Measurements from ENCODE around the gene BRF1.

Gene BRF1

DNA sequence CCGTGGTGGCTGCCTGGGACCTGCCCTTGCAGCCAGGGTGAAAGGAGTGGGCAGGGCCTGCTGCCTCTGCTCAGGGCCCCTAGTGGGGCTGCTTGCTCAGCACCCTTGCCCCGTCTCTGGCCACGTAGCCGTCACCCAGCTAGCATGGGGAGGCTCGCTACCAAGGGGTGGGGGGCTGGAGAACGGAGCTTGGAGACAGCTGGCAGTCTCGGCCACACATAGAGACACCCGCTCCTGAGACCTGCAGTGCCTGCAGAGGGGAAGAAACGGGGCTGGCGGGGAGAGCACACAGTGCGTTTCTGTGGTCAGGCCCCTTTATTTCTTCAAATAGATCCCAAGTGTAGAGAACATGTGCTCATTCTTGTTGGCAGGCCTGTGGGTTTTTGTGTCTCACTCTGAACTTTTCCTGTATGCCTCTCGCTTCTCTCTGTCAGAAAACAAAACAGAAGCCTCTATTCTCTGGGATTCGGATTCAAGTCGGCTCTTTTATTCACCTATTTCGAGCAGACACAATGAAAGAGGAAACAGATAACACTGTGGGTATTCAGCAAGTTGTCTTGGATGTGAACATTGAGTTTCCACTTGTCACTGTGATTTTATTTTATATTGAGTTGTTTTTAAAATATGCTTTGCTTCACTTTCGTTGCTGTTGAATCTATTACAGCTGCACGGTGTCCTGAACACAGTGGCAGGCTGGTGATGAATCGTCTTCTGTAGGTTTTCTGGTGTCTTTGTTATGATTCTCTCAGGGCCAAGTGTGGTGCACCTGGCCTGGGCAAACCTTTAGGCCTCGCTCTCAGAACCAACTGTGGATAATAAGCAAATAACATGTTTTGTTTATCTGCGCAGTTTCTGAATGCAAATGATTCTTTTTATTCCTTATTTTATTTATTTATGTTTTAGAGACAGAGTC lies 40.3 kb upstream of the BRF1 start:
- no peak for TF ChIP-seq FOXM1 (IDR thresholded peaks at IDR 0.05; ENCODE audit: borderline replicate concordance, low read depth)
- TF ChIP-seq, protein P1, sequence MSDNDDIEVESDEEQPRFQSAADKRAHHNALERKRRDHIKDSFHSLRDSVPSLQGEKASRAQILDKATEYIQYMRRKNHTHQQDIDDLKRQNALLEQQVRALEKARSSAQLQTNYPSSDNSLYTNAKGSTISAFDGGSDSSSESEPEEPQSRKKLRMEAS (IDR thresholded peaks at IDR 0.05) = no peak
- no peak for TF ChIP-seq YY1 (IDR thresholded peaks at IDR 0.05; ENCODE audit: low read depth)
- TF ChIP-seq TAF1 (IDR thresholded peaks at IDR 0.05; ENCODE audit: low read depth) = no peak
- TF ChIP-seq CEBPB (IDR thresholded peaks at IDR 0.05) = no peak
- TF ChIP-seq EGR1 (IDR thresholded peaks at IDR 0.05) = no peak
- TF ChIP-seq CREB1 (IDR thresholded peaks at IDR 0.05; ENCODE audit: low read depth) = no peak
- TF ChIP-seq TCF12 (IDR thresholded peaks at IDR 0.05; ENCODE audit: low read depth) = no peak
- no peak for TF ChIP-seq NFIC (IDR thresholded peaks at IDR 0.05)
- TF ChIP-seq RAD21 (IDR thresholded peaks at IDR 0.05; ENCODE audit: low read depth) = no peak
- TF ChIP-seq, protein P2, sequence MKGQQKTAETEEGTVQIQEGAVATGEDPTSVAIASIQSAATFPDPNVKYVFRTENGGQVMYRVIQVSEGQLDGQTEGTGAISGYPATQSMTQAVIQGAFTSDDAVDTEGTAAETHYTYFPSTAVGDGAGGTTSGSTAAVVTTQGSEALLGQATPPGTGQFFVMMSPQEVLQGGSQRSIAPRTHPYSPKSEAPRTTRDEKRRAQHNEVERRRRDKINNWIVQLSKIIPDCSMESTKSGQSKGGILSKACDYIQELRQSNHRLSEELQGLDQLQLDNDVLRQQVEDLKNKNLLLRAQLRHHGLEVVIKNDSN (IDR thresholded peaks at IDR 0.05) = no peak
- TF ChIP-seq, protein P3, sequence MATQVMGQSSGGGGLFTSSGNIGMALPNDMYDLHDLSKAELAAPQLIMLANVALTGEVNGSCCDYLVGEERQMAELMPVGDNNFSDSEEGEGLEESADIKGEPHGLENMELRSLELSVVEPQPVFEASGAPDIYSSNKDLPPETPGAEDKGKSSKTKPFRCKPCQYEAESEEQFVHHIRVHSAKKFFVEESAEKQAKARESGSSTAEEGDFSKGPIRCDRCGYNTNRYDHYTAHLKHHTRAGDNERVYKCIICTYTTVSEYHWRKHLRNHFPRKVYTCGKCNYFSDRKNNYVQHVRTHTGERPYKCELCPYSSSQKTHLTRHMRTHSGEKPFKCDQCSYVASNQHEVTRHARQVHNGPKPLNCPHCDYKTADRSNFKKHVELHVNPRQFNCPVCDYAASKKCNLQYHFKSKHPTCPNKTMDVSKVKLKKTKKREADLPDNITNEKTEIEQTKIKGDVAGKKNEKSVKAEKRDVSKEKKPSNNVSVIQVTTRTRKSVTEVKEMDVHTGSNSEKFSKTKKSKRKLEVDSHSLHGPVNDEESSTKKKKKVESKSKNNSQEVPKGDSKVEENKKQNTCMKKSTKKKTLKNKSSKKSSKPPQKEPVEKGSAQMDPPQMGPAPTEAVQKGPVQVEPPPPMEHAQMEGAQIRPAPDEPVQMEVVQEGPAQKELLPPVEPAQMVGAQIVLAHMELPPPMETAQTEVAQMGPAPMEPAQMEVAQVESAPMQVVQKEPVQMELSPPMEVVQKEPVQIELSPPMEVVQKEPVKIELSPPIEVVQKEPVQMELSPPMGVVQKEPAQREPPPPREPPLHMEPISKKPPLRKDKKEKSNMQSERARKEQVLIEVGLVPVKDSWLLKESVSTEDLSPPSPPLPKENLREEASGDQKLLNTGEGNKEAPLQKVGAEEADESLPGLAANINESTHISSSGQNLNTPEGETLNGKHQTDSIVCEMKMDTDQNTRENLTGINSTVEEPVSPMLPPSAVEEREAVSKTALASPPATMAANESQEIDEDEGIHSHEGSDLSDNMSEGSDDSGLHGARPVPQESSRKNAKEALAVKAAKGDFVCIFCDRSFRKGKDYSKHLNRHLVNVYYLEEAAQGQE (IDR thresholded peaks at IDR 0.05; ENCODE audit: low read depth) = no peak
- no peak for TF ChIP-seq ZBTB7A (IDR thresholded peaks at IDR 0.05; ENCODE audit: low read depth)
- TF ChIP-seq TEAD4 (IDR thresholded peaks at IDR 0.05) = no peak
- no peak for TF ChIP-seq EP300 (IDR thresholded peaks at IDR 0.05; ENCODE audit: borderline replicate concordance)

DNA sequence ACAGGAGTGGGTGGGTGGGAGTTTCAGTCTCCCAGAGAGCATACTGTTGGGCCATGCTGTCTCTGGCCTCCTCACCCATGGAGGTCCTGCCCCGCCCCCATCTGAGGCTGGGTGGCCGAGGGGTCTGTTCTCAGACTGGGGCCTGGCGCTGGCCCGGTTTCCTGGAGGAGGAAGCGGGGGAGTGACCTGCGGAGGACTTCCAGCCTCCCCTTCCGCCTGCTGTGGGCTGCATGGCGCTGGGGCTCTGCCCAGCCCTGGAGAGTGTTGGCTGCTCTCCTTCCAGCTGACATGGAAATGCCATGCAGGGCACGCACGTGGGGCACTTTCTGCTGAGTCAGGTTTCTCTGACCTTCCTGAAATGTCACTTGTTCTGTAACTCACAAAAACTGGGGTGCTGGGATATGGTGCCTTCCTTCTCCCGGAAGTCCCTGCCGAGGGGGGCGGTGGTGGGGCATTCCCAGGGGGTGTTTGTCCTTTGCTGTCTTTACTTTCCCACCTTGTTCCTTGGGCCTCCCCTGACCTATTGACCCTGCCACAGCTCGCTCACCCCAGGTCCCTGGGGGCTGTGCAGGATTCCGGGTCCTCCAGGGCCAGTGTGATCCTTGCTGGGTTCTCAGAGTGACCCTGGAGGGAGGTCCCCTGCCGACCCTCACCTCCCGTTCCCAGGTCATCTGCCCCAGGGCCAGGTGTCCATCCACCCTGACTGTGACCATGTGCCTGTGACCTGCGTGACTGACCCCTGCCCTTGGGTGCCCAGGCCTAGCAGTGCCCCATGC lies 37.4 kb upstream of the BRF1 start:
- TF ChIP-seq, protein P2 (IDR thresholded peaks at IDR 0.05) = no peak
- no peak for TF ChIP-seq TEAD4 (IDR thresholded peaks at IDR 0.05)
- TF ChIP-seq EGR1 (IDR thresholded peaks at IDR 0.05) = no peak
- no peak for TF ChIP-seq FOXM1 (IDR thresholded peaks at IDR 0.05; ENCODE audit: borderline replicate concordance, low read depth)
- no peak for TF ChIP-seq YY1 (IDR thresholded peaks at IDR 0.05; ENCODE audit: low read depth)
- no peak for TF ChIP-seq TAF1 (IDR thresholded peaks at IDR 0.05; ENCODE audit: low read depth)
- no peak for TF ChIP-seq RAD21 (IDR thresholded peaks at IDR 0.05; ENCODE audit: low read depth)
- TF ChIP-seq, protein P3 (IDR thresholded peaks at IDR 0.05; ENCODE audit: low read depth) = no peak
- TF ChIP-seq, protein P1 (IDR thresholded peaks at IDR 0.05) = no peak

DNA sequence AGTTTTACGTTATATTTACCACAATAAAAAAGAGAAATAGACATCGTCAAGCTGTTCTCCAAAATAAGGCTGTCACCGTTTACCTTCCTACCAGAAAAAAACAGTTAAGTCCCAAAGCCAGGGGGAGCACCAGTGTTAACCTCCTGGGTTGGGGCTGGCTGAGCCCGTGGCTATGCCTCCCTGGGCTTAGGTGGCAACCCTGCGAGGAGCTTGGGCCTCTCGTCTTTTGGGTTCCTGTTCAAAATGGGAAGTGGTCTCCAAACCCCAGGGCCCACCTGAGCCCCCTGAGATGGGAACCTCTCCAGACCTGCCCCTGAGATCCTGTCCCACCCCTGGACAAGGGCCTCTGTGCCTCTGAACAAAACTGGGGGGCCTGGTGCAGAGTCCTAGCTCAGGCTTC lies 36.6 kb upstream of the BRF1 start:
- TF ChIP-seq TCF12 (IDR thresholded peaks at IDR 0.05; ENCODE audit: low read depth) (no peak), CEBPB (IDR thresholded peaks at IDR 0.05) (no peak), RAD21 (IDR thresholded peaks at IDR 0.05; ENCODE audit: low read depth) (no peak), FOXM1 (IDR thresholded peaks at IDR 0.05; ENCODE audit: borderline replicate concordance, low read depth) (no peak), CREB1 (IDR thresholded peaks at IDR 0.05; ENCODE audit: low read depth) (no peak), NFIC (IDR thresholded peaks at IDR 0.05) (no peak), TEAD4 (IDR thresholded peaks at IDR 0.05) (no peak), EGR1 (IDR thresholded peaks at IDR 0.05) (no peak), ZBTB7A (IDR thresholded peaks at IDR 0.05; ENCODE audit: low read depth) (no peak), YY1 (IDR thresholded peaks at IDR 0.05; ENCODE audit: low read depth) (no peak), TAF1 (IDR thresholded peaks at IDR 0.05; ENCODE audit: low read depth) (no peak), EP300 (IDR thresholded peaks at IDR 0.05; ENCODE audit: borderline replicate concordance) (no peak)
- TF ChIP-seq, protein P1 (IDR thresholded peaks at IDR 0.05) = no peak
- TF ChIP-seq, protein P2 (IDR thresholded peaks at IDR 0.05) = no peak
- TF ChIP-seq, protein P3 (IDR thresholded peaks at IDR 0.05; ENCODE audit: low read depth) = no peak

Measured in Ishikawa (cell line).